GDM1 (cell line): ENCODE data around the gene PTPRZ1.

Source experiments
- DNase-seq: peaks from one replicate; lab custom pipeline; 2025; lab: John Stamatoyannopoulos, UW

Gene PTPRZ1

DNA sequence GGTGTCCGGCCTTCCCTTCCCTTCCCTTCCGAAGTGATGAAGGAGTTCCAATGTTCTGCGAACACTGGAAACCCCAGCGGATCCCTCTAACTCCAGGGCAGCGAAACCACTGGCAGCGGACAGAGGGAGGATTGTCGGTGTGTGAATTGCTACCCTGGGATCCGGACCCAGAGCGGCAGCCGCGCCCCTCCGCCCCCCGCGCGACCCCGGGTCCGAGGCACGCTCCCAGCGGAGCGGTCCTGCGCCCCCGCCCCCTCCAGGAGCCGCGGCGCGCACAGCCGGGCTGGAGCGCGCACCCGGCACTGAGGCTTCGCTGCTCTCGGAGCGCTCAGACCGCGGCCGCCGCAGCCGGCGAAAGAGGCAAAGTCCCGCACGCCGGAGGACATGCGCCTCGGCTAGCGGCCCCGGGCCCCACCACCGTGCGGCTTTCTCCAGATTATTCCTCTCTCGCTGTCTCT is at the start of gene PTPRZ1:
Gene PTPRZ1 (plus strand): TSS at position 331 of the 458 bp plus-strand sequence. CDS start 339 bp downstream, outside the sequence.
- DNase-seq: no peak

DNA sequence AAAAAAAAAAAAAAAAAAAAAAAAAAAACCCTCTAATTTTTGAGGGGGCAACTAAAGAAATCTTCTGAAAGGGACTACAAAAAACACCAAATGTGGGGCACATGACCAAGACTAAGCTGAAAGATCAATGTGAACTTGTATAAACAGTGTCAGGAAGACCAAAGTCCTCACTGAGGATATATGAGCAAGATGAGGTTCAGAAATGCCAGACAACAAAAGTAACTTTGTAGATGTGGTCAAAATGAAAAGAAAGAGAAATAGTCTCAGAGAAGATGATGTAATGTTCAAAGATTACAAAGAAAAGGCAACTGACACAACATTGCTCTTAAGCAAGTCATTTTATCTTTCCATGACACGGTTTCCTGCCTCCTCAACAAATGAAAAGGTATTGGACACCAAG is 48.7 kb upstream of the PTPRZ1 start:
- no peak for DNase-seq

DNA sequence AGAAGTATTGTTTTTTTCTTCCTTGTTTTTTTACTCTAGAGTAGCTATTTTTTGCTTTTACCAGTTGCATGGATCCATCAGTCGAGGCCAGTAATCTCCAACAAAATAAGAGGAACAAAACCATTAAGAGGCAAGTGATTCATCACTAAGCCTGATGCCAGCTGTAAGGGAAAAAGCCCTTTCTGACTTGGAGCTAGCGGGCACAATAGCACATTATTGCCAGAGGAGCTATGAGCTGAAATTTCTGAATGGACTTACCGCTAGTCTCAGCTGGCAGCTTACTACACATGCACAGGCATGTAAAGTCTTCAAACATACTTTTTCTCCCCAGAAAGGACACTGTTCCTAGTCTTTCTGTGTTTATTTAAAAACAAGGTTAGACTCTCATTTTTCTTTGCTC is 41.6 kb upstream of the PTPRZ1 start:
- DNase-seq: no peak

DNA sequence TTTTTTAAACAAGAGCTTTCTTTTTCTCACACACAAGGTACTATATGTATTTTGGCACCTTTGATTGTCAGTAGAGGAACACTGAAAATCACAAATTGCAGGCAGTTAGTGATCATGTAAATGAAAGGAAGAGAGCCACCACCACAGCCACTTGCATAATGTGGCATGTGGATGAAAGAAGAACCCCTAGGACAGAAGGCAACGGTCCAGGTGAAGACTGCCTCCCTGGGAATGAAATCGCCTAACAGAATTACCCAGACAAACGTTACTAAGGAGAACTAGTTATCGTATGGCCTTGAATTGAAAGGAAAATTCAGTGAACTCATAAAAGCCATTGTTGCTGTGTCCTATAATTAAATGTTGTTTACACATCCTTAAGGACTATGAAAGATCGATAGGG is 41.2 kb upstream of the PTPRZ1 start:
- DNase-seq: no peak

DNA sequence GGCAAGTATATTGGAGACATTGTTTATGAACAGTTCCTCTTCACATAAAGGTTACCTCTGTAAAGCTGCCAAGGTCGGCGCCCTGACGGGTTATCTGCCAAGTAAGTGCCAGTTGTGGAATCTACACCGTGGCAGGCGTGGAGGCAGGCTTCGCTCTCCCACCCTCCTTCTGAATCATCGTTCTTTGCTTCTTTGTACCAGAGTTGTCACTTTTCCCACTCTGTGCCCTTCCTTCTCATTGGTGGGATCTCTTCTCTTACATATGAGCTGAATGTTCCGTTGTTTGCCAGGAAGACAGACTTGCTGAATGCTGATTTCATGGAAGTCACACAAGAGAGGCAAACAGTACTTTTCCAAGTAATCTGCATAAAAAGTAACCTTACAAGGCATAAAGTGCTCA is 40.6 kb upstream of the PTPRZ1 start:
- no peak for DNase-seq

DNA sequence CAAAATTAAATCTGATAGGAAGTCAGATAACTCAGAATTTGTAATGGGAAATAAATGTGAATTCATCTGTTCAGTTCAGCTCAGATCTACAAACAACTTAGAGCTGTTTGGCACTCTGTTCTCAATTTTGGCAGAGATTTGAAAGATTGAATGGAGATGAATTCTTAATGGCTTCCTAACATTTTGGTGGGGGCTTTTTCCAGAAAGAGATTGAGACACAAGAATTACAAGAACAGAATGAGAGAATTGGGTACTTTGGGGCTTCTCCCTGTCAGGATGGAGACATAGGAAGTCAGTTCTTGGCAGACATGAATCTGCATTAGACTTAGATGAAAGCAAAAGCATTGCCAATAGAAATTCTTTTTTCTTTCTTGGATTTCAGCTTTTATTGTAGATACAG is 39.0 kb upstream of the PTPRZ1 start:
- DNase-seq: no peak

DNA sequence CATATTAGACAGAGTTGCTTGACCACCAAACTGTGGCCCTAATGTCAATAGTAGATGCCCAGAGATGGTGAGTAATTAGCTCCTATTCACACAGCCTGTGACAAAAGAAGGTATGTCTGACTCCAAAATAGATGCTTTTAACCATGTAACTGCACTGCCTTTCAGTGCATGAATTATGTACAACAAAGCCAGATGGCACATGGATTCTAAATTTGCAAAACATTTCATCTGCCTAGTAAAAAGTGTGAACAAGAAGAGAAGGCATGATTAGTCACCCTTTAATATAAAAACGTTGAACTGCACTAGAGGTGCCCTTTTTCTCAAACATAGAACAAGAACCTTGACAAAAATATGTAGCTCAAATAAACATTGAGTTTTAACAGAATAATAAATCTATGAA is 35.5 kb upstream of the PTPRZ1 start:
- no peak for DNase-seq

DNA sequence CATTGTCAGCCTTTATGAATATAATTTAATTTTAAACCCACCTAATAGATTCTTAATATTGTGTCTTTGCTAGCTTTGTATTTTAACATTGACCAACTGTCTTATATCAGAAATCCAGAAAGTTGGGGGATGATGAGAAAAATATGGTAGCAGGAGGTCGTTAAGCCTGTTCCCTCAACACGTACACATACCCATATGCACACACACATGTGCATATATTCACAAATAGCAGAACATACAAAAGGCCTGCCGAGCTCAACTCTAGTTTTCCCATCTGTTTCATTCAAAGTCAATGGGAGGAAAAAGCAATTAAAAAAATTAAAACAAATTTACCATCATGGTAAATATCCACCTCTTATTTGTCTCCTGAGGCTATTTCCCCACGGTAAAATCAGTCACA is 25.9 kb upstream of the PTPRZ1 start:
- DNase-seq: no peak

DNA sequence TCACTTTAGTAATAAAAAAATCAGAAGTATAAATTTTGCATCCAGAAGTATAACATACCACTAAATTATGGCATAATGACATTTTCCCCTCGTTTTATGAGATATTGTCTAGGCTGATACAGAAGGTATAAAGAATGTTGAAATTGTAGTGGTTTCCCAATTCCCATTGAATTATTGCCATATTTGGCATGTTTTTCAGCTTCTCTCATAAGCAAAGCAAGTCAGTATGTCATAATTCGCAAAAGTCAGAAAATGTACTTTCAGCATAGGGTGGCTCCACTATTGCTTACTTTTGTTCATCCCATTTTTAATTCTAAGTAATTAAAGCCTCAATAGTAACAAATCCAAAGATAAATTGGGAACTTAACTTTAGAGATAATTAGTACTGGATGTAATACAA is 19.7 kb upstream of the PTPRZ1 start:
- no peak for DNase-seq

DNA sequence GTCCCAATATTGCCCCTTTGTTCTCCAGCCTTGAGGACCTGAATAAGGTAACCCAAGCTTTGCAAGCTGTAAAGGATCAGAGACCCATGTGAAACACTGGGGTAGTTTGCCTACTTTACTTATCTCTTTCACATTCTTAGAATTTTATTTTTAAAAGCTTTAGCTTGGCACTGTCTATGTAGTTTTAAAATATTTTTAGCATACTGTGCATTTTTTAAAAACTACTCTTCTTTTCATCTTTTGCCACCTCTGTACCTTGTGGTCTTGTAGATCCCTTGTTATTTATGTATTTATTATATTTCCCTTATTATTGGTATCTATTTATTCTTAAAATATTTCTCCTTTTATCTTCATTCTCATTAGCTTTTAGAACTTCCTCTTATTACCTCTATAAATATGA is 12.0 kb upstream of the PTPRZ1 start:
- no peak for DNase-seq

DNA sequence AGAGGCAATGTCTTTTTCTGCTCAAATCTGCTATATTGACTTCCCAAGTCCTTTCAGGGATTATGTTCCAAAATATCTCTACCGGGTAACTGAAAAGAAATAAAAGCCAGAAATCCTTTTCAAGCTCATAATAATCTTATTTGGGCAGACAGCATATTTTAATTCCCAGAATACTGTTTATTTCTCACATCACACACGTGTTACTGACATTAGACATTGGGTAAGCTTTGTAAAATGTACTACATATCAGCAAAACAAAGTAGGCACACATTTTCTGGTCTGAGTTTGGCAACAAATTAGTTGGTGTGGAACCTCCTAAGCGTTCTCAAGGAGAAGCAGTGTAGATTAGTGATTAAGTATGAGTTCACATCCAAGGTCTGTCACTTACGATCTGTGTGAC is 10.4 kb upstream of the PTPRZ1 start:
- DNase-seq: no peak

DNA sequence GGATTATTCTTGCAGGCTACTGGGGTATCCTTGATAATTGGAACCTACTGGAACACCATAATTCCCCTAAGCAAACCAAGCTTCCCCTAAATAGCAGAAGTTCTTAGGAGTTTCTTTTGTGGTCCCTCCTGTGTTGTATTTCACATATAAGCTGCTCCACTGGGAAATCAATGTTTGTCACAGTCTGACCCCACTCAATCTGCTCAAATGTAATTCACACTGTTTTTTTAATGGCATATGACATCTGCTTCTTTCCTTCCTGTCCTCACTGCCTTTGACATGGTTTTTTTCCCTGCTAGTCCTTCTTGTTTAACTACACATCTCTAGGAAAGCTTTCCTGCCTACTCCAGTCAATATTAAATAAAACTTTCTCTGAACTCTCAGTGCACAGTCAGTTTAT is 1.8 kb upstream of the PTPRZ1 start:
- no peak for DNase-seq

DNA sequence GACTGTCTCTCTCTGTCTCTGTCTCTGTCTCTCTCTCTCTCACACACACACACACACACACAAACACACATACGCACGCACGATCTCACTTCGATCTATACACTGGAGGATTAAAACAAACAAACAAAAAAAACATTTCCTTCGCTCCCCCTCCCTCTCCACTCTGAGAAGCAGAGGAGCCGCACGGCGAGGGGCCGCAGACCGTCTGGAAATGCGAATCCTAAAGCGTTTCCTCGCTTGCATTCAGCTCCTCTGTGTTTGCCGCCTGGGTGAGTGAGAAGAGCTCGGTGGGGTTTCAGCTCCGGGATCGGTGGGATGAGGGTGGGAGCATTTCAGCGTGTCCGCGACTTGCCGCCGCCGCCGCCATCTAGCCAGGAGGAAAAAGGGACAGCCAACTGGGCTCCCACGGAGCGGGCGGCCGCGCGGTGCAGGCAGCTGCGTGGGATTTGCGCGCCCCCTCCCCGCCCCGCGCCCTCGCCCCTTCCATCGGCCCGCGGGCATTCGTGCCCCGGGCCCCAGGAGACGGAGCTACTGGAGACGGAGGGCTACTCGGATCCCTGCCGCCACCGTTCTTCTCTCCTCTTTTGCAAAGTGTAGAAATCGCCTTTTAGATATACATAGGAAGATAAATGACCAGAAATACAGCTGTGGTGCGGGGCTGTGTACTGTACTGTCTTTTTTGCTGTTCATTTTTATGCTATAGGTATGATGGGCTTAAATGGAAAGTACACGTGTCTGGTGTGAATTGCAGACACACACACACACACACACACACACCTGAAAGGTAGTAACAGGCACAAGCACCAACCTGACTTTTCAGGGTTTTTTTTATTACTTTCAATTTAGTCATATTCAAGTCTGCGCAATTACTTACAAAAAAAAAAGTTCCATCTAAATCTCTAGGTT is 581 bp downstream of the PTPRZ1 start:
- no peak for DNase-seq

DNA sequence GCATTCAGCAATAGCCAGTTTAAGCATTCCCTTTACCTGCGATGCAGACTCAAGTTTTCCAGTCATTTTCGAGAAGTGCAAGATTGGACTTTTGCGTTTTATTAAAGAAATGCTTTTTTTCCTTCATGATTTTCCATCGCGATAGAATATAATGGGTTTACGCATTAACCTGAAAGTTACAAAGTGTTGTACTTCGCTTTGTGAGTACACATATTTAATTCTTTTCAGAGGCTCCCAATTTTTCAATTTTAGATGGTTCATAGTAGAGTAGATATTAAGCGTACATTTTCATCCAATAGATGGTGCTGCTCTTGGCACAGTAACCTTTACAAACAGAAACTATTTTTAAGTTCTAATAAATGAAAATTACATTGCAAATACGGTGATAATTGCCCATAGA is 1.3 kb downstream of the PTPRZ1 start:
- DNase-seq: no peak

DNA sequence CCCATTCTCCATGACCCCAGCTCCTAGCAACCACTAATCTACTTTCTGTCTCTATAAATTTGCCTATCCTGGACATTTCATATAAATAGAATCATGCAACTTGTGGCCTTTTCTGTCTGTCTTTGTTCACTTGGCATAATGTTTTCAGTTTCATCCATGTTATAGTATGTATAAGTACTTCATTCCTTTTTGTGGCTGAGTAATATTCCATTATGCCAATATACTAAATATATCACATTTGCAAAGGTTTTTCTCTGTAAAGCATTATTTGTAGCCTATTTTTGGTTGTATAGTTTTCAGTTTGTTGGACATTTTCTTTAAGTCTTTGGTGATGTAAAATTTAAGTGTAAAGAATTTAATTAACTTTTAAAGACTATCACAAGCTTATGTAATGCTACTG is 2.2 kb downstream of the PTPRZ1 start:
- DNase-seq: no peak

DNA sequence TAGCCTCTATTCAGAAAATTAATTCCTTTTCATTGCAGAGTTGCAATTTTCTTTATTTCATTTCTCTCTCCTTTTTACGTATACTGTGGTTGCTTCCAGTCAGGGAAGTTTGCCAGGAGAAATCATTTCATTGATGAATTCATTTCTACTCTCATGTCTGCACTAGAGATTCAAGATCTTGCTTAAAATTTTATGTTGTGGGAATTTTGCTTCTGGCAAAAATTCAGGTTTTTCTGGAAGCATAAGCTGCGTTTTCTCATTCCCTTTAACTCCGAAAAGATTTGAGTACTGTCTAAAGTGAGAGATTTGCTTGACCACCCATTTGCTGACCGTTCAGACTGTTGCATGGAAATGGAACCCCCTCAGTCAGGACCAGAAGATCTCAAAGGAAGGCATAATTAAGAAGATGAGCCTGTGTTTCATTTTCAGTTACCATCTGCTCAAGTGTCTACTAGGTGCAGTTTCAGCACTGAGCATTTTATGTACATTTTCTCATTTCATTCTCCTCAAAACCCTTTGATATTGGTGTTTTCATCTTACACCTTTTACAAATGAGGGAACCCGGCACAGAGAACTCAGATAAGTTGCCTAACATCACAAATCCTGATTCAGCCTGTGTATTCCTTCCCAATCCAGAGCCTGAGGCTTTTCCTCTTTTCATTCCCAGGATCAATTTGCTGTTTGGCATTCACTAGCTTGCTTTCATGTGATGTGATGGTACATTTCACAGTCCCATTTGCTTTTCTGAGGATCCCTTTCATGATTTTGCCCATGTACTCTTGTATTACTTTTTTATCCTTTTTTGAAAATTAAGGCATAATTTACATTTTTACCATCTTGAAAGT is 3.9 kb downstream of the PTPRZ1 start:
- DNase-seq: no peak

DNA sequence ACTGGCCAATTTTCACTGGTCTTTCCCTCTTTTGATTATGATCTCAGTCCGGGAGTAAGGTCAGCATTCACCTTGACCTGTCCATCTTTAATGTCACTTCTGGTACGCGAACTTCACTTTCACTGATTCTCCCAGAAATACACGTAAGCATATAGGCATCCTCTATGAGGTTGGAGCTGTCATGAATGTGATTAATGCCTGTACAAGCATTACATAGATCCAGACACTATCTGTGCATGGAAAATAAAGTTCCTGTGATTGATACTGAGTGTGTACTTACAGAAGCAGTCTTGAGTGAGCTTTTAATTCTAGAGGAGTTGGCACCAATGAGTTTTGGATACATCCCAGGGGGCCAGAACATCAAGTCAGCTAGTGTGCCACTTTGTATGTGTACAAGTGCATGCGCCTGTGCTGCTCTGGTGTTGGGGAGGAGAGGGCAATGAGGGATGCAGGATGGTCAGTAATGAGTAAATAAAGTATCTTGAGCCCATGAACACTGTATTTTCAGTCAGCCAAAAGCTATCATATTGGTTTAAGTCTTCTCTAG is 6.0 kb downstream of the PTPRZ1 start:
- no peak for DNase-seq

DNA sequence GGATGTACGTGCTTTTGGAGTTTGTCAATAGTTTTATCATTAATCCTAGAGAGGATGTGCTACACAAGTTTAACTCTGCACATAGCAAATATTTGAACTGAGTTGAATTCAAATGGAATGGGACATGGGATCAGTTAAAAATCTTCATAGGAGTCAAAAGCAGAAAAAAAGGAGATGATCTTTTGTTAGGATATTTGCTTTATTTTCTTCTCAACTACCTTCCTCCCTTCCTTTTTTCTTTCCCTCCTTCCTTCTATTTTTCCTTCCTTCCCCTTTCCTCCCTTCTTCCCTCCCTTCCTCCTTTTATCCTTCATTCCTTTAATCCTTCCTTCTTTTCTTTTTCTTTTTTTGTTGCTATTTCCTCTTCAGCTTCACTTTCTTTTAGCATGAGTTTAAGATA is 6.6 kb downstream of the PTPRZ1 start:
- DNase-seq: no peak

DNA sequence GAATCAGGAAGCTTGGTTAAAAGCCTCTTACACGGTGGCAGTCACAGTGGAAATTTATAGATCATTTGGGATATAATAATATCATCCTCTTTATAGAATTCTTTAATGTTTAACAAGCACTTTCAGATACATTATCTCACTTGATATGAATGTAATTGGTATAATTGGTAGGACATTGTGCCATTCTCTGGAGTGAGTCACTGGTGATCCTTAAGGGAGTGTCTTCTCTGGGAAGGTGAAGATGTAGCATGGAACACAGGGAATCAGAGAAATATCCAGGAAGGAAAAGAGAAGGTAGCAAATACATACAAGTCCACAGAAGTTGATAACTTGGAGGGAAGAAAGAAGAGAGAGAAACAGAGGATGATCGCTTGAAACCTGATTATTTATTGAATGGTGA is 9.8 kb downstream of the PTPRZ1 start:
- DNase-seq: no peak

DNA sequence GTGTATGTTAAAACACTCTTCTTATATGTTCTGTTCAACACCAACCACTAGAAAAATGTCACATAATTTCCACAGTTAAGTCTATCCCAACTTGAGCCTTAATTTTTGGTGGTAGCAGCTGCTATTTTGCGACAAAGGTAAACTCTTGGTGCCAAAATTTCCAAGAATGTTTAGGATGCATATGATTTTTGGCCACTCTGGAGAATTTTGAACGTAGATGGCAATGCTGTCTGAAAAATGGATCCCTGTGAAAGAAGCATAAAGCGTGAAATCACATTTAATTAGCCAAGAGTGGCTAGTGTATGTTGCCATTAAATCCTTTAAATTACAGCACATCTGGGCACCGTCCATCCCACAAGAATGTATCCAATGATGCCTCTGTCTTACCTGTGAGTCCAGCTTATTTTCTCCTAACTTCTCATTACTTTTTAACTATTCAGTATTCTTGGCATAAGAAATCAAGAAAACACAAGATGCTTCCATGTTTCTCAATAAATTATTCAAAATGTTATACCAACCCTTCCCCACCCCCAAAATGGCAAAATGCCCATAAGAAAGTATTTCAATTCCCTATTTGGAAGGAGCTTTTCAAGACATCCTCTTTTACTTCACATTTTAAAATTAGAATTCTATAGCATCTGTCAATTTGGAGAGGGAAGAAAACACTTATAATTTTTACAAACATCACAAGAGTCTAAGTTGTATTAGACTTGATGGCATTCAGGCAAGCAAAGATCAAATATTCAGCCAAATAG is 12.4 kb downstream of the PTPRZ1 start:
- DNase-seq: no peak

DNA sequence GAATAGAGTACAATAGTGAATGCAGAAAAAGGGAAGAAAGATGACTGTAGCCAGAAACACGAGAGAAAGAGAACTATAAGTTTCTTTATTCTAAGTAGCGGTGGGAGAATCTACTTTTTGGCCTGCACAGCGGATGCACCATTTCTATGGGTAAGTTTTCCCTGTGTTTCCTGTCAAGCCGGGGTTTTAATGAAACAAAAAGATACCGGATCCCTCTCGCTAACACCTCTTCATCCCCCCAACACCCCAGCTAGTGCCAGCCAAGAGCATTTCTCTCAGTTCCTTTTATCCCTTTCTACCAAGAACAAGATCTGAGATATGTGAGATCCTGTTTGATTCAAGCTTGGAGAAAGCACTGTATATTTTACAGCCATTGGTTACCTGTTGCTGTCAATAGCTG is 14.7 kb downstream of the PTPRZ1 start:
- no peak for DNase-seq

DNA sequence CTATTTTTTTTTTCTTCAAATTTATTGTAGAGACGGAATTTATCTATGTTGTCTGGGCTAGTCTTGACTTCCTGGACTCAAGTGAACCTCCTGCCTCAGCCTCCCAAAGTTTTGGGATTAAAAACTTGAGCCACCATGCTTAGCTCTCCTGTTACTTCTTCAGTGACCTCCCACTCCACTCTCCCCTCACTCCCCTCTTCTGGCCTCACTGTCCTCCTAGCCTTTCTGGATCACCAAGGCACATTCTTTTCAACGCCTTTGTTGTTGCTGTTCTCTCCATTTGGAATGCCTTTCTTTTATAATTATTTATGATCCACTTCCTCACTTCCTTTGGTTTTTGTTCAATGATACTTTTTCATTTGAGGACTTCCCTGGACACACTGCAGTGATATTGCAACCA is 17.9 kb downstream of the PTPRZ1 start:
- no peak for DNase-seq
